ENCODE data around the gene ANTXRL. TPM values are rescaled to one million over a fixed set of nuclear protein-coding genes. Genes with fewer than 3 reads are reported as not detected.
A peak's percentile ranks its signal among the peaks of the same experiment; 100 is the strongest.
"Not testable (repeated sequence)": the region's sequence is repeated elsewhere in the genome, so short reads cannot be mapped to it uniquely, and the experiment has no call there.

ANTXRL gene
- total RNA-seq, 2 experiments from 2014 or later: not detected

GRCh38 chr10:46240684-46241565 is 45.9 kb upstream of the ANTXRL start:
- H3K4me1 Mint-ChIP-seq (ENCODE audit: low read depth): peaks cover 35% of the 10 kb centered on the region
- ATAC-seq (peak; percentile 68), DNase-seq (peak; percentile 55)
- H3K4me3 Mint-ChIP-seq: no peak overlapping the region
- no peak overlapping the region for H3K27ac Mint-ChIP-seq
- intact Hi-C loops (cut with micrococcal nuclease): no loop called here
- POLR2A ChIA-PET: no interaction called here
- CTCF ChIA-PET: interaction anchor here (0.8 to 2.3 kb wide), 3 partner anchors 11 to 18 kb away, joined by 3 to 16 read pairs (median 12); no protein-coding TSS in a partner anchor
- no peaks in the 10 kb centered on the region for H3K27me3 Mint-ChIP-seq
- peaks cover 49% of the 10 kb centered on the region for H3K36me3 Mint-ChIP-seq (ENCODE audit: low read depth)
- TF ChIP-seq CTCF (IDR thresholded peaks at IDR 0.05): no peak
- peaks cover 14% of the 10 kb centered on the region for H3K9me3 Mint-ChIP-seq

- intact Hi-C loops (cut with micrococcal nuclease): no loop called here
- H3K9me3 Mint-ChIP-seq: peaks cover 14% of the 10 kb centered on the region
- peaks cover 18% of the 10 kb centered on the region for H3K4me1 Mint-ChIP-seq (ENCODE audit: low read depth)
- ATAC-seq: no peak
- ChIA-PET CTCF (no interaction called here), POLR2A (no interaction called here)
- H3K4me3 Mint-ChIP-seq: no peak overlapping the region
- no peaks in the 10 kb centered on the region for H3K27me3 Mint-ChIP-seq
- DNase-seq: no peak
- H3K36me3 Mint-ChIP-seq (ENCODE audit: low read depth): peaks cover 37% of the 10 kb centered on the region
- no peak for TF ChIP-seq CTCF (IDR thresholded peaks at IDR 0.05)
- no peak overlapping the region for H3K27ac Mint-ChIP-seq
Observed at GRCh38 chr10:46245381-46245900, 41.4 kb upstream of the ANTXRL start.

GRCh38 chr10:46246400-46247180 is 40.2 kb upstream of the ANTXRL start:
- H3K4me1 Mint-ChIP-seq (ENCODE audit: low read depth); H3K4me3 Mint-ChIP-seq; H3K27me3 Mint-ChIP-seq; CTCF ChIA-PET; H3K27ac Mint-ChIP-seq; ATAC-seq; intact Hi-C loops (cut with micrococcal nuclease); DNase-seq; POLR2A ChIA-PET: not testable (repeated sequence)
- peaks cover 26% of the 10 kb centered on the region for H3K36me3 Mint-ChIP-seq (ENCODE audit: low read depth)
- peaks cover 14% of the 10 kb centered on the region for H3K9me3 Mint-ChIP-seq

GRCh38 chr10:46247181-46247475 is 39.7 kb upstream of the ANTXRL start:
- intact Hi-C loops (cut with micrococcal nuclease): no loop called here
- DNase-seq (no peak), ATAC-seq (no peak)
- Mint-ChIP-seq H3K9me3 (peaks cover 11% of the 10 kb centered on the region), H3K4me3 (no peak overlapping the region), H3K4me1 (ENCODE audit: low read depth) (peaks cover 7% of the 10 kb centered on the region), H3K36me3 (ENCODE audit: low read depth) (peaks cover 22% of the 10 kb centered on the region), H3K27me3 (no peaks in the 10 kb centered on the region), H3K27ac (no peak overlapping the region)
- CTCF ChIA-PET: no interaction called here
- POLR2A ChIA-PET: no interaction called here
- no peak for TF ChIP-seq CTCF (IDR thresholded peaks at IDR 0.05)

GRCh38 chr10:46247808-46248569 is 38.8 kb upstream of the ANTXRL start:
- CTCF ChIA-PET: no interaction called here
- Mint-ChIP-seq H3K36me3 (ENCODE audit: low read depth) (peaks cover 15% of the 10 kb centered on the region), H3K27me3 (no peaks in the 10 kb centered on the region), H3K9me3 (peaks cover 5% of the 10 kb centered on the region), H3K4me3 (no peak overlapping the region), H3K27ac (no peak overlapping the region), H3K4me1 (ENCODE audit: low read depth) (peaks cover 4% of the 10 kb centered on the region)
- TF ChIP-seq CTCF (IDR thresholded peaks at IDR 0.05): no peak
- POLR2A ChIA-PET: interaction anchor here (0.6 kb wide), 1 partner anchor 800 kb away, joined by 3 read pairs; no protein-coding TSS in a partner anchor
- intact Hi-C loops (cut with micrococcal nuclease): no loop called here
- no peak for DNase-seq
- no peak for ATAC-seq

All from activated CD8-positive, alpha-beta T cell treated with anti-CD3 and anti-CD28 coated beads for 36 hours (primary cell).